Ovary (tissue), 3 donors: Measurements from ENCODE around the gene PPP2R2B.

Experiments used
- CTCF ChIP-seq, 3 donors: fragments of 450-650 bp in 2 of 3; fragments of 200-600 bp in 1 of 3; IDR thresholded peaks; one replicate each; pipeline versions ENCODE4 v1.5.1 to v1.8.0; 2016 to 2022; ENCODE audit warnings: antibody characterized with exemption in 3 of 3, mild to moderate bottlenecking in 1 of 3
- EP300 ChIP-seq: sonication (generic); formaldehyde crosslinking; IDR thresholded peaks from one replicate; pipeline ENCODE4 v1.6.1; 2017; ENCODE audit warnings: antibody characterized with exemption
- POLR2A ChIP-seq: fragments of 450-650 bp; IDR thresholded peaks from one replicate; pipeline ENCODE4 v1.6.1; 2017; ENCODE audit warnings: antibody characterized with exemption, mild to moderate bottlenecking, moderate library complexity
- donor health status: DM: no; HTN: no; CAD: no.

- TF ChIP-seq CTCF (IDR thresholded peaks at IDR 0.05) (no peak), POLR2A (no peak), EP300 (no peak)
These were observed 218.1 kb downstream of the PPP2R2B start for GRCh38 chr5:146660376-146660960.
